Measurements from ENCODE around the gene ZNF277. TPM values are rescaled to one million over a fixed set of nuclear protein-coding genes. Genes with fewer than 3 reads are reported as not detected.
"Not testable (repeated sequence)": the region's sequence is repeated elsewhere in the genome, so short reads cannot be mapped to it uniquely, and the experiment has no call there.

ZNF277 gene
- total RNA-seq, 1 experiment from 2014 or later, result 12.8 TPM

- H3K4me3 ChIP-seq (ENCODE audit: low read depth in 2 of 2, low read length in 2 of 2), result no peak overlapping the region
- no peak overlapping the region for H3K27ac ChIP-seq (ENCODE audit: low read length)
- no peak for TF ChIP-seq REST (IDR thresholded peaks at IDR 0.05; ENCODE audit: insufficient read depth in 1 of 2, low read depth in 2 of 2, low read length in 1 of 2)
- no peak for TF ChIP-seq TCF7L2 (IDR thresholded peaks at IDR 0.05; ENCODE audit: low read depth, low read length)
- TF ChIP-seq CTCF (IDR thresholded peaks at IDR 0.05), result no peak
- in situ Hi-C loops (cut with HindIII; ENCODE audit: low pct_unique_long_range_greater_than_20kb, low sequenced_read_pairs) (no loop called here), intact Hi-C loops (cut with micrococcal nuclease; ENCODE audit: unreplicated experiment) (no loop called here)
- no peaks in the 10 kb centered on the region for H3K27me3 ChIP-seq (ENCODE audit: control insufficient read depth, insufficient read depth, low read length)
- DNase-seq (ENCODE audit: low read depth, low spot score) (no peak), ATAC-seq (no peak)
- H3K36me3 ChIP-seq (ENCODE audit: control insufficient read depth, insufficient read depth, low read length), result no peaks in the 10 kb centered on the region
- no peaks in the 10 kb centered on the region; the same call in 1 of the 2 replicates for H3K4me1 ChIP-seq (ENCODE audit: control insufficient read depth, insufficient read depth, low read length)
- no TSS peak for BruUV-seq (replicated peaks)
- ChIA-PET CTCF (no interaction called here), POLR2A (interaction anchor here (0.6 kb wide), 1 partner anchor 17 kb away, joined by 4 read pairs; no protein-coding TSS in a partner anchor)
- H3K9me3 ChIP-seq (ENCODE audit: control insufficient read depth, insufficient read depth, low read depth, low read length), result no peaks in the 10 kb centered on the region
These were observed 42.1 kb downstream of the ZNF277 start for GRCh38 chr7:112248598-112248997.

- H3K4me1 ChIP-seq (ENCODE audit: control insufficient read depth, insufficient read depth, low read length); CTCF ChIA-PET; H3K36me3 ChIP-seq (ENCODE audit: control insufficient read depth, insufficient read depth, low read length); H3K9me3 ChIP-seq (ENCODE audit: control insufficient read depth, insufficient read depth, low read depth, low read length); intact Hi-C loops (cut with micrococcal nuclease; ENCODE audit: unreplicated experiment); DNase-seq (ENCODE audit: low read depth, low spot score); H3K4me3 ChIP-seq (ENCODE audit: low read depth in 2 of 2, low read length in 2 of 2); in situ Hi-C loops (cut with HindIII; ENCODE audit: low pct_unique_long_range_greater_than_20kb, low sequenced_read_pairs); BruUV-seq (replicated peaks); H3K27ac ChIP-seq (ENCODE audit: low read length); H3K27me3 ChIP-seq (ENCODE audit: control insufficient read depth, insufficient read depth, low read length); ATAC-seq; POLR2A ChIA-PET: not testable (repeated sequence)
These were observed 43.5 kb downstream of the ZNF277 start for GRCh38 chr7:112249967-112250366.

- in situ Hi-C loops (cut with HindIII; ENCODE audit: low pct_unique_long_range_greater_than_20kb, low sequenced_read_pairs), result no loop called here
- POLR2A ChIA-PET, result no interaction called here
These were observed 45.6 kb downstream of the ZNF277 start for GRCh38 chr7:112252141-112252540.

More at GRCh38 chr7:112252141-112252540, 45.6 kb downstream of the ZNF277 start:
- H3K9me3 ChIP-seq (ENCODE audit: control insufficient read depth, insufficient read depth, low read depth, low read length), result no peaks in the 10 kb centered on the region
- DNase-seq (ENCODE audit: low read depth, low spot score) (no peak), ATAC-seq (no peak)
- H3K27me3 ChIP-seq (ENCODE audit: control insufficient read depth, insufficient read depth, low read length), result no peaks in the 10 kb centered on the region
- BruUV-seq (replicated peaks), result no TSS peak
- no peak overlapping the region for H3K4me3 ChIP-seq (ENCODE audit: low read depth in 2 of 2, low read length in 2 of 2)
- intact Hi-C loops (cut with micrococcal nuclease; ENCODE audit: unreplicated experiment), result no loop called here
- no peaks in the 10 kb centered on the region; the same call in 1 of the 2 replicates for H3K4me1 ChIP-seq (ENCODE audit: control insufficient read depth, insufficient read depth, low read length)
- TF ChIP-seq TCF7L2 (IDR thresholded peaks at IDR 0.05; ENCODE audit: low read depth, low read length), result no peak
- CTCF ChIA-PET, result no interaction called here
- H3K36me3 ChIP-seq (ENCODE audit: control insufficient read depth, insufficient read depth, low read length), result no peaks in the 10 kb centered on the region
- H3K27ac ChIP-seq (ENCODE audit: low read length), result no peak overlapping the region
